ENCODE results near the gene SUCNR1.
"Not testable (repeated sequence)": the region's sequence is repeated elsewhere in the genome, so short reads cannot be mapped to it uniquely, and the experiment has no call there.

The SUCNR1 gene

GRCh38 chr3:151873398-151873797, at the start of gene SUCNR1:
Gene SUCNR1, plus strand, starts transcription at chr3:151873643. Its CDS starts 6,250 bp downstream, at chr3:151879893.
- no peak for DNase-seq

DNA sequence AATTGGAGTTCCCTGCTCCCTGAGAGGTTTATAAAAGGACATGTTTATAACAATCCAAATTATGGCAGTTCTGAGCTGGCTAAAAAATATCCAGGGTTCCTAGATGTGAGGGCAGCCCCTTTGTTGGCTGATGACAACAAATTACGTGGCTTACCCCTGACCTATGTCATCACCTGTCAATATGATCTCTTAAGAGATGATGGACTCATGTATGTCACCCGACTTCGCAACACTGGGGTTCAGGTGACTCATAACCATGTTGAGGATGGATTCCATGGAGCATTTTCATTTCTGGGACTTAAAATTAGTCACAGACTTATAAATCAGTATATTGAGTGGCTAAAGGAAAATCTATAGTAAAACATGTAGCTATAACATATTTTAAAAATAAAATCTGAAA, 45.6 kb upstream of the SUCNR1 start:
- DNase-seq: no peak

- no peak for DNase-seq
These were observed 37.5 kb upstream of the SUCNR1 start for GRCh38 chr3:151835751-151836525.

DNA sequence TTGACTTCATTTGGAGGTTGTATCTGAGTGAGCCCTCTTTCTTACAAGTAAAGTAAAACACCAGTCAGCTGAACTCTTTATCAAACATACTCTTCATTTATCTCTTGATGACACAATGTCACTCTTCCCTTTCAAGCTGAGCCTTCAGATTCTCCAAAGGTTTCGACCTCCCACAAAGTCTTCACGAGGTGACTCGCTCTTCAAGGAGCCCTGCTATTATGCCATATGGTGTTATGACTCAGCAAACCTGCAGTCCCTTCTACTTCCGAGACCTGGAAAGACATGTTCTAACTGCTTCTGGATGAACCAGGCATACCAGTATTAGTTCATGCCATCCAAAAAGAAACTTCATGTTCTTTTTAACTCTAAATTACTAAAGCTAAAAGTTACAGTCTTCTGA, 36.4 kb upstream of the SUCNR1 start:
- DNase-seq: no peak

DNA sequence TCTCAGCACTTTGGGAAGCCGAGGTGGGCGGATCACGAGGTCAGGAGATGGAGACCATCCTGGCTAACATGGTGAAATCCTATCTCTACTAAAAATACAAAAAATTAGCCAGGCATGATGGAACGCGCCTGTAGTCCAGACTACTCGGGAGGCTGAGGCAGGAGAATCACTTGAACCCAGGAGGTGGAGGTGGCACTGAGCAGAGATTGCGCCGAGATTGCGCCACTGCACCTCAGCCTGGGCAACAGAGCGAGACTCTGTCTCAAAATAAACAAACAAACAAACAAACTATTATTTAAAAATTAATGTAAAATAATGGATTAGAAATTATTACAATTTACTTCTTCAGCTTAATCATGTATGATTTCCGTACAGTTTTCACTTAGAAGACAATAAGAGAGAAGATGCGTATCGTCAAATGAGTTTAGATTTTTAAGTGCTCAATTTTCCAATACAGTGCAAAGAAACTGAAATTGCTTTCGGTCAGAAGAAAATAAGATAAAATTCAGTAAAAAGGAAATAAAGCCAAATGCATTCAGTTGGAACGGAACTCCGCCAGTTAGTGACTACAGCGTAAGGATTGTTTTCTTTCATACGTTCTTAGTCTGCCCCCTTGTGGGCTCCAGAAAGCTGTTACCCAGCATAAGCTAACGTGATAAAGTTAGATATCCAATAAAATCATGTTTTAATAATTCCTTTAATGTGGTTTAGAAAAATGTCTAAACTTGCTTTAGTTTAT, 34.7 kb upstream of the SUCNR1 start:
- peak; percentile 2 for DNase-seq

DNA sequence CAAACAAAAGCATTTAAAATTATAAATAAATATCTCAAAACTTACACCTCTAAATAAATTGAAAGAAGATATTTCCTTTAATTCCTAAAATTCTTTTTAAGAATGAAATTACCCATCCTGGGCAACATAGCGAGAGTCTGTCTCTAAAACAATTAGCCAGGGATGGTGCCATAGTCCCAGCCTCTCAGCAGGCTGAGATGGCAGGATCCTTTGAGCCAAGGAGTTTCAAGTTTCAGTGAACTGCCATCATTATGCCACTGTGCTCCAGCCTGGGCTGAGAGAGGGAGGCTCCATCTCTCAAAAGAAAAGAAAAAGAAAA, 34.2 kb upstream of the SUCNR1 start:
- no peak for DNase-seq

- DNase-seq: no peak
These were observed 31.6 kb upstream of the SUCNR1 start for GRCh38 chr3:151841801-151842200.

GRCh38 chr3:151843275-151843674, 30.2 kb upstream of the SUCNR1 start:
- no peak for DNase-seq

DNA sequence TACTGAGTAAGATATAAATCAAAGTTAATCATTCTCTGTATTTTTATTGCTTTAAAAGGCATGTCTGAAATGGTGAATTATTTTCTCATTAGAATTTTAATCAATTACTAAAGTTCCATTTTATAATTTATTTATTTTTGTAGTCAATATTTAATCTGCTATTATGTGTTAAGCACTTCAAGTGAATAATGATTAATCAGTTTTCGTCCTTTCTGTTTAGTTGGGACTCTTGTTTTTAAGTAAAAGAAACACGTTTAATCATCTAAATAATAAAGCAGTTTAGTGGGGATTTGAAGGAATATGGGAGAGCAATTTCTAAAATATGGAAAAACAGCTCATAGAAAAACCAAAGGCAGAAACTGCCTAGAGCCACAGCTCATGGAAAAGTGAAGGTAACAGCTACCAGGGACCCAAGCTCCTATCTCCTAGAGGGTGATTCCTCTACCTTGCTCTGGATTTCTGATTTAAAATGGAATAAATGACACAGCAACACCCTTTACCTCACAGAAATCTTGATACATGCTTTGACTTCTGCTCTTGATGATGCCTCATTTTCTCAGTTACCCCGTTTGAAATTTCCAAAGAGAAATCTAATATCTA, 28.0 kb upstream of the SUCNR1 start:
- no peak for DNase-seq

DNA sequence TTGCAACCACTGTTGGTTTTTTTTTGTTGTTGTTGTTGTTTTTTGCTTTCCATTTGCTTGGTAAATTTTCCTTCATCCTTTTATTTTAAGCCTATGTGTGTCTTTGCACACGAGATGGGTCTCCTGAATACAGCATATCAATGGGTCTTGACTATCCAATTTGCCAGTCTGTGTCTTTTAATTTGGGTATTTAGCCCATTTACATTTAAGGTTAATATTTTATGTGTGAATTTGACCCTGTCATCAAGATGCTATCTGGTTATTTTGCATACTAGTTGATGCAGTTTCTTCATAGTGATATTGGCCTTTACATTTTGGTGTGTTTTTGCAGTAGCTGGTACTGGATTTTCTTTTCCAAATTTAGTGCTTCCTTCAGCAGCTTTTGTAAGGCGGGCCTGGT, 23.4 kb upstream of the SUCNR1 start:
- not testable (repeated sequence) for DNase-seq

DNA sequence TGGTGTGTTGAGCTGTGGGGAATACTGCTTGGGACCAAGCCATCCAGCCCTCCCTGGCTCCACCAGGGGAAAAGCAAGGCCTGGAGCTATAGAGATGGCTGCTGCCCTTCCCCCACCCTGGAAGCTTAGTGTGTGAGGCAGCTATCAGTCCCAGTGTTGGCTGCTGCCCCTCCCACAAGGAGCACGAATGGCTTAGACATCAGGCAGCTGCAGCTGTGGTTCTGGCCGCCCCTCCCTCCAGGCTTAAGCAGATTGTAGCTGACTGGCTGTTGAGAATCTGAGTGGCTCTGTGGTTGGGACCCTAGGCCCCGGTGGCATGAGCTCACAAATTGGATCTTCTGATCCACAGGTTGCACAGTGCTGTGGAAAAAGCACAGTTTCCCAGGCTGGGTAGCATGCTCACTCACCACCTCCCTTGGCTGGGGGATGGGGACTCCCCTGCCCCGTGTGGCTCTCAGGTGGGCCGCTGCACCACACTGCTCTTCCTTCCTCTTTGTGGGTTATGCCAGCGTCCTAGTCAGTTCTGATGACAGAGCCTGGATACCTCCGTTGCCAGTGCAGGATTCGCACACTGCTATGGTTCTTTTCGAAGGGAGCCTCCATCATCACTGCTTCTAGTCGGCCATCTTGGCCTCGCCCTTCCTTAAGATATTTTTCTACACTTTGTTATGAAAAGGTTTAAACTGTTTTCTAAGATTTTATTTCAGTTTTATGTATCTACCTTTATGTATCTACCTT, 21.2 kb upstream of the SUCNR1 start:
- no peak for DNase-seq

GRCh38 chr3:151856118-151856517, 17.3 kb upstream of the SUCNR1 start:
- no peak for DNase-seq

GRCh38 chr3:151856641-151857040, 16.8 kb upstream of the SUCNR1 start:
- no peak for DNase-seq

GRCh38 chr3:151859233-151859673, 14.2 kb upstream of the SUCNR1 start:
- no peak for DNase-seq

DNA sequence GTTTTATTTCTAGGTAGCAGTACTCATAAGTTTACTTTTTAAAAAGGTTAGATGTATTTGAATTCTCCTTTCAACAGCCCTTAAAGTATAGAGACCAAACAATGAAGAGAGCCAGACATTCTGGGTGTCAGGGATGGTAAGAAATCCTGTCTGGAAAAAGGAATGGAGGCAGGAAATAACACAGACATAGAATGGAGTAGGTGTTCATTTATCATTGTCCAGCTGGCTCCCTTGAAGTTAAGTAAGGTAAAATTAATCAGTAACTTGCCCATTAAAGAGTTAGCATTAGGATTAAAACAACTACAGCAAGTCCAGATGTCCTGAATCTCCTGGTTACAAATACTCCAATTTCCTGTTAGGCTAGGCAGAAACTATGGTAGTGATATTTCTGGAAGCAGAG, 13.5 kb upstream of the SUCNR1 start:
- DNase-seq: no peak

- no peak for DNase-seq
These were observed 9.8 kb upstream of the SUCNR1 start for GRCh38 chr3:151863611-151864010.

DNA sequence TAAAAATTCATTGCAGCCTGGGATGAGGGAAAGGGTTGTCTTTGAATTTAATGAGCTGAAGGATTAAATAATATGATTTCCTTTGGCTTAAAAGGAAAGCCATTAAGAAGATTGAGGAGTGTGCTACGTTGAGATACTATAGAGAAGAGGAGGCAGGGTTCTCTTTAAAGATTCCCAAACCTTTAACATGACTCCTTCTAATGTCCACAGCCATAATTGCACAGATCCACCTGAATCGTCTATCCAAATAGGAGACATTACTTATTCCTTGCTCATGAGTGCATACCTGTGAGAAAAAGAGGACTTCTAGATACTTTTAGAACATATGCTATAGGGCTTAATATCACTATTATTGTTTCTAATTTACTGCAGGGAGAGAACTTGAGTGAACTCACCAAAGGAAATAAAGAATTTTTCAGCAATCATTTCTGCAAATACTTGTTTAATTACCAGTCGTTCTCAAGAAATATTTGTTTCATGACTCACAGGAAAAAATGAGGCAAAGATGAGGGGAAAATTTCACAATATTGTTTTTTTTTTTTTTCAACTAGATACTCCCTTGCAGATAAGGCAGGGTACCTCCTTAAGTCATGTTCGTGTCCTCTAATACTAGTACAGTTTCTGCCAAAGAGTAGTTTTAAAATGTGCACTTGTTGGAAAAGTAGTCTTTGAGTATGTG, 8.9 kb upstream of the SUCNR1 start:
- DNase-seq: no peak

DNA sequence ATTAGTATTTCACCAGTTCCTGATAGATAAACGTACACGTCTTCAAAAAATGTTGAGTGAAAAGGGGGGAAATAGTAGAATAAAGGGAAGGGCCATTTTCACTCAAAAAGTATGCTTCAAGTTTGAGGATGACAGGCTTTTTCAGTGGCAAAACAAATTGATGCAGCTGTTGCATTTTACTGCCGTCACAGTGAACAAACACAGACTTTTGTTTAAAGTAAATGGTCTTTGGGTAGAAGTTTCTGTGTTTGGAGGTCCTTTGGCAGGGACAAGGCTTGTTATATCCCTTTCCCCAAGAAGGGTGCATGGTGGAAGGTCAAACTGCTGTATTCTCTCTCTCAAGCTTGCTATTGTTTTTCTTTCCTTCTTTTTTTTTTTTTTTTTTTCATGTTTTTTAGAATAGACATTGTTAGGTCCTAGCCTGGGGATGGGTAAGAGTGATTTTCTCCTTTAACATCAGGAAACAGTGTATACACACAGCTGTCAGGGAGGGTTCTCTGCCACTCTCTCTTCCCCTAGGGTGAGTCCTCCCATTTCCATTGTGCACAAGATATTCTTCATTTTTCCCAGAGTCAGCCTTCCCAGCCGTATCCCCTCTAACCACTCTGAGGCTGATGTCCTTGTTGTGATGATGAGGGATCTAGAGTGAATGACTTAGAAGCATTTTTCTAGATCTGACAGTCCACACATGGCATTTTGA, 6.6 kb upstream of the SUCNR1 start:
- DNase-seq: no peak

- no peak for DNase-seq
These were observed 5.8 kb upstream of the SUCNR1 start for GRCh38 chr3:151867666-151868065.

- no peak for DNase-seq
These were observed 4.3 kb upstream of the SUCNR1 start for GRCh38 chr3:151869181-151869580.

- DNase-seq: no peak
These were observed 1.6 kb upstream of the SUCNR1 start for GRCh38 chr3:151871639-151872468.
